ENCODE measurements around the gene SLIT1. TPM values are rescaled to one million over a fixed set of nuclear protein-coding genes. Genes with fewer than 3 reads are reported as not detected.

Gene SLIT1
- total RNA-seq, 2 experiments from 2014 or later: 0.13 to 1.0 TPM

GRCh38 chr10:97192952-97193435 is 7.2 kb upstream of the SLIT1 start:
- DNase-seq (ENCODE audit: low spot score): no peak
- TF ChIP-seq CTCF (conservative IDR thresholded peaks at IDR 0.05; ENCODE audit: low read length): no peak
- TF ChIP-seq EZH2phosphoT487 (IDR thresholded peaks at IDR 0.05; ENCODE audit: borderline replicate concordance, low read depth, low read length): no peak
- Histone ChIP-seq H3K27ac (ENCODE audit: low read depth, low read length, poor library complexity, severe bottlenecking) (no peak overlapping the region), H4K20me1 (ENCODE audit: insufficient read depth, low read length) (no peaks in the 10 kb centered on the region), H3K9me3 (ENCODE audit: low read length) (no peaks in the 10 kb centered on the region), H3K79me2 (ENCODE audit: insufficient read depth, low read depth, low read length) (no peaks in the 10 kb centered on the region), H3K9me2 (ENCODE audit: insufficient read depth, low read length) (no peaks in the 10 kb centered on the region), H2AFZ (ENCODE audit: low read length) (no peak overlapping the region), H3K4me1 (ENCODE audit: insufficient read depth, low read length, poor library complexity, severe bottlenecking) (peaks cover 26% of the 10 kb centered on the region), H3K4me3 (ENCODE audit: low read depth, low read length, poor library complexity, severe bottlenecking) (no peak overlapping the region), H3K36me3 (ENCODE audit: insufficient read depth, low read length) (no peaks in the 10 kb centered on the region), H3K4me2 (ENCODE audit: low read length) (no peak overlapping the region)
- POLR2A ChIA-PET: interaction anchor here (0.5 to 2.4 kb wide), 3 partner anchors 11 to 235 kb away, joined by 3 to 6 read pairs (median 4); no protein-coding TSS in a partner anchor
- intact Hi-C loops (cut with micrococcal nuclease; ENCODE audit: unreplicated experiment): no loop called here
- no TSS peak for BruUV-seq (replicated peaks)
- CTCF ChIA-PET (ENCODE audit: unreplicated experiment): no interaction called here

- no TSS peak for BruUV-seq (replicated peaks)
- no peaks in the 10 kb centered on the region for H3K9me2 ChIP-seq (ENCODE audit: insufficient read depth, low read length)
- no peak overlapping the region for H3K4me2 ChIP-seq (ENCODE audit: low read length)
- H3K36me3 ChIP-seq (ENCODE audit: insufficient read depth, low read length): no peaks in the 10 kb centered on the region
- H3K4me3 ChIP-seq (ENCODE audit: low read depth, low read length, poor library complexity, severe bottlenecking): no peak overlapping the region
- H4K20me1 ChIP-seq (ENCODE audit: insufficient read depth, low read length): no peaks in the 10 kb centered on the region
- ChIA-PET CTCF (ENCODE audit: unreplicated experiment) (interaction anchor here (1.8 kb wide), 1 partner anchor 10 kb away, joined by 6 read pairs; no protein-coding TSS in a partner anchor), POLR2A (interaction anchor here (0.7 to 1.4 kb wide), 2 partner anchors 14 to 351 kb away, joined by 3 read pairs; no protein-coding TSS in a partner anchor)
- DNase-seq (ENCODE audit: low spot score): no peak
- no peak for TF ChIP-seq CTCF (conservative IDR thresholded peaks at IDR 0.05; ENCODE audit: low read length)
- TF ChIP-seq EZH2phosphoT487 (IDR thresholded peaks at IDR 0.05; ENCODE audit: borderline replicate concordance, low read depth, low read length): no peak
- H2AFZ ChIP-seq (ENCODE audit: low read length): no peak overlapping the region
- H3K4me1 ChIP-seq (ENCODE audit: insufficient read depth, low read length, poor library complexity, severe bottlenecking): peaks cover 9% of the 10 kb centered on the region
- no peak overlapping the region for H3K27ac ChIP-seq (ENCODE audit: low read depth, low read length, poor library complexity, severe bottlenecking)
- intact Hi-C loops (cut with micrococcal nuclease; ENCODE audit: unreplicated experiment): no loop called here
- H3K79me2 ChIP-seq (ENCODE audit: insufficient read depth, low read depth, low read length): no peaks in the 10 kb centered on the region
- no peaks in the 10 kb centered on the region for H3K9me3 ChIP-seq (ENCODE audit: low read length)
Measured at GRCh38 chr10:97190450-97190849, 4.7 kb upstream of the SLIT1 start.

- no peak overlapping the region for H3K27ac ChIP-seq (ENCODE audit: low read depth, low read length, poor library complexity, severe bottlenecking)
- H3K9me3 ChIP-seq (ENCODE audit: low read length): no peaks in the 10 kb centered on the region
- no TSS peak for BruUV-seq (replicated peaks)
- no peaks in the 10 kb centered on the region for H4K20me1 ChIP-seq (ENCODE audit: insufficient read depth, low read length)
- CTCF ChIA-PET (ENCODE audit: unreplicated experiment): no interaction called here
- no peak overlapping the region for H2AFZ ChIP-seq (ENCODE audit: low read length)
- H3K4me2 ChIP-seq (ENCODE audit: low read length): 0 out of 2 replicates have a peak overlapping the region, but pooled peaks have one; percentile 1
- peaks cover 13% of the 10 kb centered on the region for H3K4me1 ChIP-seq (ENCODE audit: insufficient read depth, low read length, poor library complexity, severe bottlenecking)
- no peaks in the 10 kb centered on the region for H3K79me2 ChIP-seq (ENCODE audit: insufficient read depth, low read depth, low read length)
- no peak for DNase-seq (ENCODE audit: low spot score)
- H3K4me3 ChIP-seq (ENCODE audit: low read depth, low read length, poor library complexity, severe bottlenecking): no peak overlapping the region
- TF ChIP-seq CTCF (conservative IDR thresholded peaks at IDR 0.05; ENCODE audit: low read length) (no peak), EZH2phosphoT487 (IDR thresholded peaks at IDR 0.05; ENCODE audit: borderline replicate concordance, low read depth, low read length) (no peak)
- intact Hi-C loops (cut with micrococcal nuclease; ENCODE audit: unreplicated experiment): no loop called here
- H3K9me2 ChIP-seq (ENCODE audit: insufficient read depth, low read length): no peaks in the 10 kb centered on the region
- no peaks in the 10 kb centered on the region for H3K36me3 ChIP-seq (ENCODE audit: insufficient read depth, low read length)
- POLR2A ChIA-PET: interaction anchor here (0.6 kb wide), 1 partner anchor 16 kb away, joined by 3 read pairs; no protein-coding TSS in a partner anchor
Measured at GRCh38 chr10:97188261-97188711, 2.5 kb upstream of the SLIT1 start.
